Naive B cell (primary cell): ENCODE measurements around the gene AHRR. TPM values are rescaled to one million over a fixed set of nuclear protein-coding genes. Genes with fewer than 3 reads are reported as not detected.
"Not testable (repeated sequence)": the region's sequence is repeated elsewhere in the genome, so short reads cannot be mapped to it uniquely, and the experiment has no call there.

ENCODE experiments used
- ATAC-seq, 2 donors: fragments of 150-1000 bp; cut with Tn5 transposase; 2 replicates each; pipeline ENCODE4 v1.10.0; 2021; ENCODE audit warnings: low read depth in 2 of 2, mild to moderate bottlenecking in 2 of 2, moderate library complexity in 2 of 2
- DNase-seq: peaks from one replicate; pipeline ENCODE4 v3.0.0; 2022
- H3K27ac Mint-ChIP-seq, 6 donors: one replicate each; pipeline ENCODE4 v1.8.0; 2020 to 2022; ENCODE audit warnings: mild to moderate bottlenecking in 6 of 6, mixed read lengths in 6 of 6, moderate library complexity in 5 of 6, inconsistent platforms in 2 of 6
- H3K27me3 Mint-ChIP-seq, 3 donors: one replicate each; pipeline ENCODE4 v1.8.0; 2021 to 2022; ENCODE audit warnings: mixed read lengths in 3 of 3, mild to moderate bottlenecking in 1 of 3
- H3K36me3 Mint-ChIP-seq, 2 donors: one replicate each; pipeline ENCODE4 v1.8.0; 2020 to 2022; ENCODE audit warnings: mixed read lengths in 2 of 2, inconsistent platforms in 1 of 2, mild to moderate bottlenecking in 1 of 2
- H3K4me1 Mint-ChIP-seq, 3 donors: one replicate each; pipeline ENCODE4 v1.8.0; 2020 to 2022; ENCODE audit warnings: mixed read lengths in 3 of 3, inconsistent platforms in 1 of 3, mild to moderate bottlenecking in 1 of 3, moderate library complexity in 1 of 3
- H3K4me3 Mint-ChIP-seq, 8 donors: one replicate each; pipeline ENCODE4 v1.8.0; 2020 to 2022; ENCODE audit warnings: mild to moderate bottlenecking in 8 of 8, mixed read lengths in 8 of 8, moderate library complexity in 8 of 8, inconsistent platforms in 2 of 8
- H3K9me3 Mint-ChIP-seq, 7 donors: one replicate each; pipeline ENCODE4 v1.8.0; 2020 to 2022; ENCODE audit warnings: mixed read lengths in 7 of 7, mild to moderate bottlenecking in 5 of 7, inconsistent platforms in 2 of 7, moderate library complexity in 1 of 7
- polyA plus RNA-seq, 6 donors: library from polyadenylated mRNA; unstranded; fragments of 300-500 nt; fragmentation: Illumina TruSeq; gene quantifications; one replicate each; pipeline ENCODE4 v1.2.3, GENCODE V29; 2021; ENCODE audit warnings: low read depth in 6 of 6

AHRR gene
- polyA plus RNA-seq, 6 donors from 2014 or later = 0.09 TPM; not detected in 5

GRCh38 chr5:400282-401145 lies 79.0 kb downstream of the AHRR start:
- DNase-seq (no peak), ATAC-seq (peak; percentile 2 to 3)
- peaks cover 2 to 34% (median 21%) of the 10 kb centered on the region in 3 donors for H3K27me3 Mint-ChIP-seq
- H3K9me3 Mint-ChIP-seq = peaks cover 0 to 6% (median 0%) of the 10 kb centered on the region in 7 donors
- H3K36me3 Mint-ChIP-seq = no peaks in the 10 kb centered on the region
- peaks cover 46 to 57% (median 51%) of the 10 kb centered on the region in 3 donors for H3K4me1 Mint-ChIP-seq
- peak overlapping the region; percentile 88 to 99 (median 95) for H3K27ac Mint-ChIP-seq
- H3K4me3 Mint-ChIP-seq = peak overlapping the region; percentile 37 to 83 (median 76)

GRCh38 chr5:401146-402034 lies 79.9 kb downstream of the AHRR start:
- peak overlapping the region in 6 of 8 donors; percentile 32 to 66 (median 45) for H3K4me3 Mint-ChIP-seq
- H3K9me3 Mint-ChIP-seq = peaks cover 0 to 6% (median 0%) of the 10 kb centered on the region in 7 donors
- no peaks in the 10 kb centered on the region for H3K36me3 Mint-ChIP-seq
- H3K27ac Mint-ChIP-seq = peak overlapping the region; percentile 27 to 94 (median 62)
- peaks cover 49 to 57% (median 55%) of the 10 kb centered on the region in 3 donors for H3K4me1 Mint-ChIP-seq
- ATAC-seq (no peak), DNase-seq (no peak)
- H3K27me3 Mint-ChIP-seq = peaks cover 9 to 39% (median 29%) of the 10 kb centered on the region in 3 donors

- peak overlapping the region in 3 of 6 donors; percentile 59 to 94 (median 61) for H3K27ac Mint-ChIP-seq
- H3K4me3 Mint-ChIP-seq = peak overlapping the region in 6 of 8 donors; percentile 36 to 81 (median 62)
- not testable (repeated sequence) for ATAC-seq, H3K36me3 Mint-ChIP-seq, H3K9me3 Mint-ChIP-seq, DNase-seq
- peaks cover 49 to 57% (median 55%) of the 10 kb centered on the region in 3 donors for H3K4me1 Mint-ChIP-seq
- peaks cover 12 to 41% (median 29%) of the 10 kb centered on the region in 3 donors for H3K27me3 Mint-ChIP-seq
These were observed 80.7 kb downstream of the AHRR start for GRCh38 chr5:402219-402614.

DNA sequence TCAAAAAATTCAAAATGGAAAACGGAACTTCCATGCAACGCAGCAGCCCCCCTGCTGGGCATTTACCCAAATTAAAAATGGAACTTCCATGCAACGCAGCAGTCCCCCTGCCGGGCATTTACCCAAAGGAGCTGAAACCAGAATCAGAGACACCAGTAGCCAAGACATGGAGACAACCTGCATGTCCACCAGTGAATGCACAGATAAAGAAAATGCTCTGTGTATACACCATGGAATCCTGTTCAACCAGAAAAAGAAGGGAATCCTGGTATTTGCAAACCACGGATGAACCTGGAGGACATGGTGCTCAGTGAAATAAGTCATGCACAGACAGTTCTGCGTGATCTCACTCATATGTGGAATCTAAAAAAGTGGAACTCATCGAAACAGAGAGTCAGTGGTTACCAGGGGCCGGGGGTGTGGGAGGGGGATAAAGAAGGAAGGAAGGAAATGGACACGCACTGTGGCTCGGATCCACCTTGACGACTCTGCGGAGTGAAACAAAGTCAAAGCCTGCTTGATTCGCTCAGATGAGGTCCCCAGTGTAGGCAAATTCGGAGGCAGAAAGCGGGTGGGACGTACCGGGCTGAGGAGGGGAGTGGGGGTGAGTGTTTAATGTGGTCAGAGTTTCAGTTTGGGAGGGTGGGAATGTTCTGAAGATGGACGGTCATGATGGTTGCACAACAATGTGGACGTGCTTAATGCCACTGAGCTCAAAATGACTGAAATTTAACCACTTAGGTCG lies 81.3 kb downstream of the AHRR start:
- peak overlapping the region; percentile 6 to 94 (median 78) for H3K27ac Mint-ChIP-seq
- DNase-seq (peak; percentile 72), ATAC-seq (peak; percentile 85 to 89)
- peaks cover 0 to 6% (median 0%) of the 10 kb centered on the region in 7 donors for H3K9me3 Mint-ChIP-seq
- peaks cover 12 to 43% (median 29%) of the 10 kb centered on the region in 3 donors for H3K27me3 Mint-ChIP-seq
- peaks cover 49 to 57% (median 55%) of the 10 kb centered on the region in 3 donors for H3K4me1 Mint-ChIP-seq
- peak overlapping the region; percentile 0 to 83 (median 73) for H3K4me3 Mint-ChIP-seq
- no peaks in the 10 kb centered on the region for H3K36me3 Mint-ChIP-seq

- Mint-ChIP-seq H3K9me3 (peaks cover 0 to 6% (median 0%) of the 10 kb centered on the region in 7 donors), H3K27ac (peak overlapping the region in 2 of 6 donors; percentile 24 to 92), H3K4me3 (peak overlapping the region in 4 of 8 donors; percentile 52 to 67 (median 64)), H3K36me3 (no peaks in the 10 kb centered on the region), H3K27me3 (peaks cover 12 to 44% (median 30%) of the 10 kb centered on the region in 3 donors), H3K4me1 (peaks cover 49 to 55% (median 54%) of the 10 kb centered on the region in 3 donors)
- DNase-seq = no peak
- no peak for ATAC-seq
These were observed 82.5 kb downstream of the AHRR start for GRCh38 chr5:403995-404394.

GRCh38 chr5:404666-405241 lies 83.2 kb downstream of the AHRR start:
- H3K4me3 Mint-ChIP-seq = no peak overlapping the region
- H3K4me1 Mint-ChIP-seq = peaks cover 44 to 49% (median 47%) of the 10 kb centered on the region in 3 donors
- peak overlapping the region in 1 of 6 donors; percentile 92 for H3K27ac Mint-ChIP-seq
- ATAC-seq (no peak), DNase-seq (no peak)
- H3K36me3 Mint-ChIP-seq = no peaks in the 10 kb centered on the region
- H3K27me3 Mint-ChIP-seq = peaks cover 12 to 36% (median 33%) of the 10 kb centered on the region in 3 donors
- H3K9me3 Mint-ChIP-seq = peaks cover 0 to 6% (median 0%) of the 10 kb centered on the region in 7 donors

DNA sequence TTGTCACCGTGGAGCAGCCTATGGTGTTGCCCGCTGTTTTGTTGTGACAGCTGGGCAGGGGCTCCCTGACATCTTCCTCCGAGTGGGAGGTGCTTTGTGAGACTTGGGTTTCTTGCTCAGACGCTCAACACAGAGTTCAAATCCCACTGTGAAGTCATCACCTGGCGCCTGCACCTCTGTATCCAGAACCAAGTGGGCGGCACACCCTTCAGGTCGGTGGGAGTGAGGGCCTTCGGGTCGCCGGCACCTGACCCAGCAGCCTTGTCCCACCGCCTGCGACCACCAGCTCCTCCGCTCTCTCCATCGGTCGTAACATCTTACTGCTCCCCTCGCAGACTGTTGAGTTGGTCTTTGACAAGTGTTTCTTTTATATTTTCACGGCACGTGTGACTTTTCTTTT lies 83.9 kb downstream of the AHRR start:
- Mint-ChIP-seq H3K4me1 (peaks cover 38 to 42% (median 40%) of the 10 kb centered on the region in 3 donors), H3K4me3 (peak overlapping the region in 1 of 8 donors; percentile 29), H3K27ac (peak overlapping the region in 1 of 6 donors; percentile 39), H3K9me3 (peaks cover 0 to 6% (median 0%) of the 10 kb centered on the region in 7 donors), H3K27me3 (peaks cover 12 to 34% (median 29%) of the 10 kb centered on the region in 3 donors), H3K36me3 (no peaks in the 10 kb centered on the region)
- ATAC-seq (no peak), DNase-seq (no peak)

GRCh38 chr5:406041-406440 lies 84.5 kb downstream of the AHRR start:
- Mint-ChIP-seq H3K4me3 (no peak overlapping the region), H3K4me1 (peaks cover 31 to 39% (median 34%) of the 10 kb centered on the region in 3 donors), H3K36me3 (no peaks in the 10 kb centered on the region), H3K27me3 (peaks cover 12 to 39% (median 29%) of the 10 kb centered on the region in 3 donors), H3K9me3 (peaks cover 0 to 6% (median 0%) of the 10 kb centered on the region in 7 donors), H3K27ac (no peak overlapping the region)
- no peak for ATAC-seq
- no peak for DNase-seq

DNA sequence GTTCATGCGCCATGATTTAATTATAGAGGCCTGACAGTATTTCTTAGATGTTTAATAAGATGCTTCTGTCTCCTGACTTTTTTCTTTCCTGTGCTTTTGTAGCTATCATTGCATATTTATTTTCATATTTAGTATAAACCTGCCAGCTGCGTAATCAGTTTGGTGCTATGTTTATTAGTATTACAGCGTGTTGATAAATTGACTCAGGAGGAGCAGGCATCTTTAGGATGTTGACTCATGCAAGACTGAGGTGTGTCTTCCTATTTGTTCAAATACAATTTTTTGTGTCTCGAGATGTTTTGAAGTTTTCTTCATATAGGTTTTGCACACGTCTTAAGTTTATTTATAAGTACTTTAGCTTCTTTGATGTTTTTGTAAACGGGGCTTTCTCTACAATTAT lies 85.5 kb downstream of the AHRR start:
- Mint-ChIP-seq H3K27ac (no peak overlapping the region), H3K4me3 (no peak overlapping the region), H3K27me3 (peaks cover 12 to 43% (median 29%) of the 10 kb centered on the region in 3 donors)

DNA sequence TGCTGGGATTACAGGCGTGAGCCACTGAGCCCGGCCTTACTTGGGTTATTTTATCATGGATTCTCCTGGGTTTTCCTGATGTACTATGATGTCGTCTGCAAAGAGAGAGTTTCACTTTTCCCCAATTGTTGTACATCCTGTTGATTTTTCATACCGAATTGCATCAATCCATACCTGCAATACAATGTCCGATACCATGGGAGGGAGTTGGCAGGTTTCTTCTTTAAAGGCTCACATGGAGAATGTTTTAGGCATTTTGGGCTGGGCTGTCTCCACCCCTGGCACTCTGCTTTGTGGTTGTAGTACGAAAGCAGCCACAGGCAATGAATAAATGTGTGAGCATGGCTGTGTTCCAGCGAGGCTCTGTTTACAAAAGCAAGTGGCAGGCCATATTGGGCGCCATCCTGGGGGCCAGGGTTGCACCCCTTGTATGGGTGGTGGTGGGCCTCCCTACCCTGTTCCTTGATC lies 86.3 kb downstream of the AHRR start:
- peaks cover 0 to 2% (median 0%) of the 10 kb centered on the region in 7 donors for H3K9me3 Mint-ChIP-seq
- H3K4me1 Mint-ChIP-seq = peaks cover 16 to 23% (median 19%) of the 10 kb centered on the region in 3 donors
- H3K27ac Mint-ChIP-seq = no peak overlapping the region
- no peak for ATAC-seq
- no peaks in the 10 kb centered on the region for H3K36me3 Mint-ChIP-seq
- H3K27me3 Mint-ChIP-seq = peaks cover 12 to 43% (median 29%) of the 10 kb centered on the region in 3 donors
- no peak for DNase-seq
- H3K4me3 Mint-ChIP-seq = no peak overlapping the region

More for the DNA sequence above, 85.5 kb downstream of the AHRR start:
- no peak for DNase-seq
- ATAC-seq = no peak
- Mint-ChIP-seq H3K9me3 (peaks cover 0 to 2% (median 0%) of the 10 kb centered on the region in 7 donors), H3K36me3 (no peaks in the 10 kb centered on the region), H3K4me1 (peaks cover 23 to 29% (median 24%) of the 10 kb centered on the region in 3 donors)

- H3K27ac Mint-ChIP-seq = no peak overlapping the region
- no peaks in the 10 kb centered on the region for H3K36me3 Mint-ChIP-seq
- H3K4me3 Mint-ChIP-seq = no peak overlapping the region
- no peaks in the 10 kb centered on the region for H3K9me3 Mint-ChIP-seq
- no peaks in the 10 kb centered on the region for H3K4me1 Mint-ChIP-seq
- ATAC-seq = no peak
- DNase-seq = no peak
- peaks cover 6 to 25% (median 11%) of the 10 kb centered on the region in 3 donors for H3K27me3 Mint-ChIP-seq
These were observed 89.5 kb downstream of the AHRR start for GRCh38 chr5:410911-411517.

GRCh38 chr5:411728-412127 lies 90.2 kb downstream of the AHRR start:
- no peak overlapping the region for H3K27ac Mint-ChIP-seq
- no peak for DNase-seq
- peaks cover under 1 to 21% (median 6%) of the 10 kb centered on the region in 3 donors for H3K27me3 Mint-ChIP-seq
- H3K36me3 Mint-ChIP-seq = no peaks in the 10 kb centered on the region
- H3K9me3 Mint-ChIP-seq = no peaks in the 10 kb centered on the region
- H3K4me1 Mint-ChIP-seq = no peaks in the 10 kb centered on the region
- no peak overlapping the region for H3K4me3 Mint-ChIP-seq
- no peak for ATAC-seq
